Stimulated activated CD4-positive, alpha-beta T cell treated with anti-CD3 and anti-CD28 coated beads, Interleukin-1b, Interleukin-23, amount 100 ng/mL, for 1 hour (primary cell): ENCODE measurements around the gene ECD.

Source experiments
- DNase-seq, 2 donors: peaks; one replicate each; pipeline ENCODE4 v3.0.0-alpha.2; 2020; ENCODE audit warnings: low read depth in 2 of 2

Gene ECD

DNA sequence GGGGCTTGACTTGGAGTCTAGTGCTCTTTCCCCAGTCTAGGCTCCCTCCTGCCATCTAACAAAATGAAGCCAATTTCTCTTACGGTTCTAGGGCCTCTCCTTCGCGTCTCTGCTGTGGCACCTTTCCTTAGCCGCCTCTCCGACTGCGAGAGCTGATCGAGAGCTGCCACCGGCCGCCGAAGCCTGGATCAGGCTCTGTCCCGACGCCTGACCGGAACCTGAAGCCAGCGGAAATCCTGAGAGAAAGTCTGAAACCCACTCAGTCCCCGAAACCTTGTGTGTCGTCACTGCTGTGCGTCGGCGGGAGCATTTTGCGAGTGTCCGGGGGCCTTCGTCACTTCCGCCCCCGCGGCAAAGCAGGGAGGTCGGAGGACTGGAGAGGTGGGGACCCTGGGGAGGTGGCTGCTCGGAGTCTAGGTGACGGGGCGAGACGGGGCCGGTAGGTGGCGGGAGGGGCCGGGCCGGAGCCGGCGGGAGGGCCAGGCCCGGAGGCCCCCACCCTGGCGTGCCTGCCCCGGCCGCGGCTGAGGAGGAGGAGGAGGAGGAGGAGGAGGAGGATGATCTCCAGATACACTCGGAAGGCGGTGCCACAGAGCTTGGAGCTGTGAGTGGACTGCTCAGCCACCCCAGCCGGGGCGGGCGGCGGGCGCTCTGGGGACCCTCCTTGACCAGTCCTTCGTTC lies at the start of gene ECD, which contains the start of gene FAM149B1:
Gene ECD, minus strand, starts transcription at position 226 of the 682 bp plus-strand sequence. CDS start 4,071 bp downstream, outside the sequence.
Gene FAM149B1, plus strand, starts transcription at position 337 of the 682 bp plus-strand sequence. Its CDS starts 221 bp downstream, at position 558.
- DNase-seq = peak; percentile 58 to 90

DNA sequence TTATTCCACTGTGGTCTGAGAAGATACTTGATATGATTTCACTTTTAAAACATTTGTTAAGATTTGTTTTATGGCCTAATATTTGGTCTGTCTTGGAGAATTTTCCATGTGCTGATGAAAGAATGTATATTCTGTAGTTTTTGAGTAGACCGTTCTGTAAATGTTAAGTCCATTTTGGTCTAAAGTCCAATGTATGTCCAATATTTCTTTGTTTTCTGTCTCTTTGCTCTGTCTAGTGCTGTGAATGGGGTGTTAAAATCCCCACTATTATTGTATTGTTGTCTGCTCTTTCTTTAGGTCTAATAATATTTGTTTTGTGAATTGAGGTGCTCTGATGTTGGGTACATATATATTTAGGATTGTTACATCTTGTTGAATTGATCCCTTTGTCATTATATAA lies 47.9 kb upstream of the ECD start:
- no peak for DNase-seq

DNA sequence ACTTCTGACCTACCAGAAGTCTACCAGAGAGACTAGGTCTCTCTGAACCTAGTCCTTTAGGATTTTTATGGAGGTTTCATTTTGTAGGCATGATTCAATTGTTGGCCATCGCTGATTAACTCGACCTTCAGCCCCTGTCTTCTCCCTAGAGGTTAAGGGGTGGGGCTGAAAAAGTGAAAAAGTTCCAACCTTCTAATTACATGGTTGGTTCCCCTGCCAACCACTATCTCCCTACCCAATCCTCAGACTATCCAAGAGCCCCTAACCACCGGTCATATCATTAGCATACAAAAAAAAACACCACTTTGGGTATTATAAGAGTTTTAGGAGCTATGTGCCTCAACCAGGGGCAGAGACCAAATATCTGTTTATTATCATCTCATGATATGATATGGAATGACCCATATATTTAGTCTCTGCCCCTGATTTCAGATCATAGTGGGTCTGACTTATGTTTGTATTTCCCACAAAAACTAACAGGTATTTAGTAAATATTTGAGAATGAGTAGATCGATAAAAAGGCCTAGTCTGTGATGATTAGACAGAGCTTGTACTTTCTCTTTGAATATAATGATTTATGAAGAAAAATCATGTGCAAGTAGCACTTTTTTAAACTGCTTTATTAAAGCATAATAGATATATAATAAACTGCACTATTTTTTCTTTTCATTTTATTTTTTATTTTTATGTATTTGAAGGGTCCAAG lies 43.5 kb upstream of the ECD start:
- no peak for DNase-seq

DNA sequence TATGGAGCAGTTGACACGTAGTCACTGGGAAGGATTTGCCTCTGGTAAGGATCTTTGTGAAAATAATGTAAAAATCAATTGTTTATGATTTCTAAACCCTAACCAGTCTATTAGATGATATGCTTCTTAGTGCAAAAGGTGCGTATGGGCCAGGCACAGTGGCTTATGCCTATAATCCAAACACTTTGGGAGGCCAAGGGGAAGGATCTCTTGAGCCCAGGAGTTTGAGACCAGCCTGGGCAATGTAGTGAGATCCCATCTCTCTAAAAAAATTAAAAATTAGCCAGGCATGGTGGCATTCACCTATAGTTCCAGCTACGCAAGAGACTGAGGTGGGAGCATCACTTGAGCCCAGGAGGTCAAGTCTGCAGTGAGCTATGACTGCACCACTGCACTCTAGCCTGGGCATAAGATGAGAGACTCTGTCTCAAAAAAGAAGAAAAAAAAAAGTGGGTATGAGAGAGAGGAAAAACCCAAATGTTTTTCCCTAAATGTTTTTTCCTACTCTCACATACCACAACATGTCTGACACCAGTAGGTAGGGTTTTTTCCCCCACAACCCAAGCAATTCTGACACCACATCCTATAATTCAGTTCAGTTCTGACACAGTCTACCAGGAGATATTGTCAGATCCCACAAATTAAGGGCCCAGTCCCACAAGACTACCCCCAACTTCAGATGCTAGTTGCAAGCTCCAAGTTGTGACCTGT lies 42.7 kb upstream of the ECD start:
- no peak for DNase-seq

DNA sequence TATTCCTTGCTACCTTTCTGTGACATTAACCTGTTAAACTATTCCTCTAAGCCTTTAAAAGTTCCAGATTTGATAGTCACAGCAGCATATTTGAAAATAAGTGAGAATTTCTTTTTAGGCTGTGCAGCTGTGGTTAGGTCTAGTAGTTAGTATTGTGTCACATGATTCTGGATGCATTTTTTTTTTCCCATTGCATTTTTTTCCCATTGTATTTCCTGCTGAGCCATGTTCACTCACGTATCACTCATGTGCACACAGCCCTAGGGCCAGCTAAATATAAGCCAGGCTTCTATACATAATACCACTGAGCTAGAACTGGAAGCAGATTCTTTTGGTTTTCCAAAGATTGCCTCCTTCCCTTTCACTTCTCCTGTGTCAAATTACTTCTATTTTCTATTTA lies 41.9 kb upstream of the ECD start:
- no peak for DNase-seq

DNA sequence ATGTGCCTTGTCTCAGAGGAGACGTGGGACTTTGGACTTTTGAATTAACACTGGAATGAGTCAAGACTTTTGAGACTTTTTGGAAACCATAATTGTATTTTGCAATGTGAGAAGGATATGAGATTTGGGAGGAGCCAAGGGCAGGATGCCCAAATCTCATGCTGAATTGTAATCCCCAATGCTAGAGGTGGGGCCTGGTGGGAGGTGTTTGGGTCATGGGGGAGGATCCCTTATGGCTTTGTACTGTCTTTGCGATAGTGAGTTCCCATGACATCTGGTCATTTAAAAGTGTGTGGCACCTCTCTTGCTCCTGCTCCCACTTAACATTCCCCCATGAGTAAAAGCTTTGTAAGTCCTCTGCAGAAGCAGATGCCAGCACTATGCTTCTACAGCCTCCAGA lies 40.1 kb upstream of the ECD start:
- DNase-seq = no peak

DNA sequence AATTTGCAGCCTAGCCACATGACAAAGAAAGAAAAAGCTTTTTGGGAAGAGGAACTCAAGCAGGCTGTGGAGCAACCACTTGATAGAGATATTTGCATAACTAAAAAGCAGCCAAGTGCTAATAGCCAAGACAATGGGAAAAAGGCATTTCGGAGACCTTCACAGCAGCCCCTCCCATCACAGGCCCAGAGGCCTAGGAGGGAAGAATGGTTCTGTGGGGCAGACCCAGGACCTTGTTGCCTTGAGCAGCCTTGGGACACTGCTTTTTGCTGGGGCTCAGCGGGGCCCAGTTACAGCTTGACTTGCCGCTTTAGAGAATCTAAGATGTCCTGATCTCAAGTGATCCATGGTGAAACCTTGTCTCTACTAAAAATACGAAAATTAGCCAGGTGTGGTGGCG lies 38.6 kb upstream of the ECD start:
- DNase-seq = no peak

DNA sequence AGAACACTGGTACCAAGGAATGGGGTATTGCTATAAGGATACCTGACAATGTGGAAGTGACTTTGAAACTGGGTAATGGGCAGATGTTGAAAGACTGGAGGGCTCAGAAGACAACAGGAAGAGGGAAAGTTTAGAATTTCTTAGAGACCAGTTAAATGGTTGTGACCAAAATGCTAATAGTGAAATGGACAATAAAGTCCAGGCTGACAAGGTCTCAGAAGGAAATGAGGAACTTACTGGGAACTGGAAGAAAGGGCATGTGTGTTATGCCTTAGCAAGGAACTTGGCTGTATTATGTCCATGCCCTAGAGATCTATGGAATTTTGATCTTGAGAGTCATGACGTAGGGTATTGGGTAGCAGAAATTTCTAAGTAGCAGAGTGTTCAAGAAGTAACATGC lies 38.1 kb upstream of the ECD start:
- DNase-seq = no peak

DNA sequence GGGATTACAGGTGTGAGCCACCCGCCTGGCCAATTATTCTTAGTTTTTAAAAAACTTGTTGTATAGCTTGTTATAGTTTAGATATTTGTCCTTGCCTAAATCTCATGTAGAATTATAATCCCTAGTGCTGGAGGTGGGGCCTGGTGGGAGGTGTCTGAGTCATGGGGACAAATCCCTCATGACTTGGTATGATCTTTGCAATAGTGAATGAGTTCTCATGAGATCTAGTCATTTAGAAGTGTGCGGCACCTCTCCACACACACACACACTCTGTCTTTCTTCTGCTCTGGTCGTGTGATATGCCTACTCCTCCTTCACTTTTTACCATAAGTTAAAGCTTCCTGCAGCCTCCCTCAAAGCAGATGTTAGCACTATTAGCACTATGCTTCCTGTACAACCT lies 37.3 kb upstream of the ECD start:
- no peak for DNase-seq

DNA sequence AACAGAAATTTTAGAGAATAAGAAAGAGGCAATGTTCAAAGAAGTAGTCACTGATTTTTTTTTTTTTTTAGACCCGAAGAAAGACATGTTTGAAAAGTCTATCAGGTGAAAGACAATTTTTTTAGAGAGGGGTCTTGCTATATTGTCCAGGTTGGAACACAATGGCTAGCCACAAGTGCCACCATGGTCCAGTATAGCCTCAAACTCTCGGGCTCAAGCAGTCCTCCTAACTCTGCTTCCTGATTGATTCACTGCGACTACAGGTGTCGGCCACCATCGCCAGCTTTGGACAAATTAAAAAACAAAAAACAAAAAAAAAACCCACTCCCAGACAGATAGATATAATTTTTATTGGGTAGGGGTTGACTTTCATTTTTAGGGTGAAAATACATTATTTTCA lies 22.4 kb upstream of the ECD start:
- DNase-seq = no peak

DNA sequence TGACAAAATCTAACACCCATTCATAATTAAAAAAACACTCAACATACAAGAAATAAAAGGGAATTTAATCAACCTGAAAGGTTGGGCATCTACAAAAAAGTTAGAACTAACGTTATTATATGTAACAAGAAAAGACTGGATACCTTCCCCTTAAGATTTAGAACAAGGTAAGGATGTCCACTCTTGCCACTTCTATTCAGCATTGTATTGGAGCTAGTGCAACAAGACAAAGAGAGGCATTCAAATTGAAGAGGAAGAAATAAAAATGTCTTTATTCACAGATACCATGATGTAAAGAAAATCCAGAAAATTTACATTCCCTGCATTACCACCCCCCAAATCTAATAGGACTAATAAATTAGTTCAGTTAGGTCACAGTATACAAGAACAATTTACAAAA lies 18.5 kb upstream of the ECD start:
- DNase-seq = no peak

DNA sequence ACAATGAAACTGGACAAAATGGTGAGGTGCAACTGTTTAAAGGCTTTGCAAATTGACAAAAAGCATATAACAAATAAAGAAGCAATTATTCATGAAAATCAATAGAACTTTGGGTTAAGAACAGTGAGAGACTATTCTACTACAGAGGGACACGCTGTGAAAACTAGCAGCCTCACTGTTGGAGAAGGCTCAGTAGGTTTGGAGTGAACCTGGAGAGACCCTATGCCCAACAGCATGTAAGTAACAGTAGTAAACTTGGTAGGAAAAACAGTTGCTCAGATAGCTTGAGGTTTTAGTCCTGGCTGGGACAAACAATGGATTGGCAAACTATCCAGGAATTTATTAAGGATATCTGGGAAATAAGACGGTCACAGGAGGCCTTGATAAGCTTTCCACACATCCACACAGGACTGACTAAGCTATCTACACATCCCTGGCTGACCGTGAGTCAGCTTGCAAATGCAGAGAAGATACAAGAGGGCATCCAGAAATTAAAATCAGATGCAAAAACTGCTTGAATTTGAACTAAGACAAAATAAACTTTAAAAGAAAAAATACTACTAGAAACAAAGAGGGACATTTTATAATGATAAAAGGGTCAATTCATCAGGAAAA lies 16.0 kb upstream of the ECD start:
- DNase-seq = no peak

DNA sequence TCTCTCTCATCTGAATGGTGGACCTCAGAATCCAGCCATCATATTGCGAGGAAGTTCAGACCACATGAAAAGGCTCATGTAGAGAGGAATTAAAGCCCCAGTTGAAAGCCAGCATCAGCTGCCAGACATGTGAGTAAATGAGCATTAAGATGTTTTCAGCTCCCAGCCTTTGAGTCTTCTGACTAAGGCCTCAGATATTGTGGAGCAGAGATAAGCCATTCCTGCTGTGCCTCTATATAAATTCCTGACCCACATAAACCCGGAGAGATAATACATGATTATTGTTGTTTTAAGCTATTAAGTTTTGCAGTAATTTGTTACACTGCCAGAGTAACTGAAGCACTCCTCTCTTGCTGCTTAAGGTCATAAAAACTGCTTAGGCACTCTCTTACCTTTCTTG lies 14.8 kb upstream of the ECD start:
- no peak for DNase-seq

DNA sequence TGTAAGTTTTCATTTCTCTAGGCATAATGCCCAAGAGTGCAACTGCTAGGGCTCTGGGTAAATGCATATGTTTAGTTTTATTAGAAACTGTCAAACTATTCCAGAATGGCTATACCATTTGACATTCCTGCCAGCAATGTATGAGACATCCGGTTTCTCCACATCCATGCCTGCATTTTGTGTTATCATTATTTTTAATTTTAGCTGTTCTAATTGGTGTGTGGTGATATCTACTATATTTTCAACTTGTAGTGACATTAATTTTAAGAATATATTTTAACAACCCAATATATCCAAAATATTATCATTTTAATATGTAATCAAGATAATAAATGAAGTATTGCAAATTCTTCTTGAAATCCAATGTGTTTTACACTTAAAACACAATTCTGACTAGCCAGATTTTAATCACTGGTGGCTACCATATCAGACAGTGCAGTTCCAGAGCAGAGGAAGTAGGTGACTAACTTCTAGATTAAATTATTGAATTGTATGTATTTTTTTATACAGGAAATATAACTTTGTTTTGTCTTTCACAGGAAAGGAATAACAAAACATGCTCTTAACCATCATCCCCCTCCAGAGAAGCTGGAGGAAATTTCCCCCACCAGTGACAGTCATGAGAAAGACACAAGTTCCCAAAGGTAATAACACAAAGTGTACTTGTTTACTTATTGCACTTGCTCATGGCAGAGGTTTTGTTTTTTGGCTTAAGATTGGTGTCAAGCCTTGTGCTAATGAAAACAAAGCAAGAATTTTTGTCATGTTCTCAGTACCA lies 6.5 kb upstream of the ECD start:
- DNase-seq = no peak

DNA sequence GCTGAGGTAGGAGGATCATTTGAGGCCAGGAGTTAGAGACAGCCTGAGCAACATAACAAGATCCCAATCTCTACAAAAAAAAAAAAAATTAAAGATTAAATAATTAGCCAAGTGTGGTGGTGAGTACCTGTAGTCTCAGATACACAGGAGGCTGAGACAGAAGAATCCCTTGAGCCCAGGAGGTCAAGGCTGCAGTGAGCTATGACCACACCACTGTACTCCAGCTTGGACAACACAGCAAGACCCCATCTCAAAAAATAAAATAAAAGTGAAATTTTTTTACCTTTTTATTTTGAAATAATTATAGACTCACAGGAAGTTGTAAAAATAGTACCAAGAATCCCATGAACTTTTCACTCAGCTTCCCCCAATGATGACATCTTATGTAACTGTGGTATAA lies 5.1 kb upstream of the ECD start:
- DNase-seq = no peak

DNA sequence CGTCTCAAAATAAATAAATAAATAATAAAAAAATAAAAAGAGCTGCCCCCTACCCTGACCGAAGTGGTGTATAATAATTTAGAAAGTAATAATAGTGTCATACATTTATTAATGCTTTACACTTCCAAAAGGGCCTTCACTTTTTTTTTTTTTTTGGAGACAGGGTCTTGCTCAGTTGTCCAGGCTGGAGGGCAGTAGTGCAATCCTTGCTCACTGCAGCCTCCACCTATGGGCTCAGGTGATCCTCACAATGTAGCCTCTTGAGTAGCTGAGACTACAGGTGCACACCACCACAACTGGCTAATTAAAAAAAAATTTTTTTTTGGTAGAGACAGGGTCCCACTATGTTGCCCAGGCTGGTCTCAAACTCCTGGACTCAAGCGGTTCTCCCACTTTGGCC lies 1.5 kb upstream of the ECD start:
- no peak for DNase-seq

DNA sequence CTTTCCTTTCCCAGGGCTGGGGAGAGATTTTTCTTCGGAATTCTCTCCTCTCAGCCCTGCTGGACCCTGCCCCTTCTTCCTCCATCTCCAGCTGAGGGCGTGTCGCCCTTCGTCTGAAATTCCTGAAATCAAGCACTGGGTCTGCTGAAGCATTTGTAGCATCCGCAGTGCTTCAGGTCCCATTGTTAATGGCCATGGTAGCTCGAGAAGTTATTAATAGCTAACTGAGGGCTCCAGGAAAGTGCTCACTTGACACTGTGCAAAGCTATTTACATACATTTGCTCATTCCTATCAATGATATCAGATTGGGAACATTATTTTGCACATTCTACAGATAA lies 626 bp upstream of the ECD start:
- no peak for DNase-seq

DNA sequence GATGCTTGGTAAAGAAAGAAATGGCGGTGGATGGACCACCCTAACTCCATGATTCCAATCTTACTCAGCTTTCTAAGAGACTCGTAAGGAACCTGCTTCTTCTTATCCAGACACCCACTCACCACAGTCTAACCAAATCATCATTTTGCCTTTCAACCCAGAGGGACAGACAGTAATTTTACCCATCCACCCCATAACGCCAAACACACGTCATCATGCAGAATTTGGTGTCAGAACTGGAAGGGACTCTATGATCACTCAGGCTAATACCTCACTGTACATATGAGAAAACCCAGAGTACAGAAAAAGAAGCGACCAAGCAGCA lies 388 bp downstream of the ECD start:
- DNase-seq = no peak

DNA sequence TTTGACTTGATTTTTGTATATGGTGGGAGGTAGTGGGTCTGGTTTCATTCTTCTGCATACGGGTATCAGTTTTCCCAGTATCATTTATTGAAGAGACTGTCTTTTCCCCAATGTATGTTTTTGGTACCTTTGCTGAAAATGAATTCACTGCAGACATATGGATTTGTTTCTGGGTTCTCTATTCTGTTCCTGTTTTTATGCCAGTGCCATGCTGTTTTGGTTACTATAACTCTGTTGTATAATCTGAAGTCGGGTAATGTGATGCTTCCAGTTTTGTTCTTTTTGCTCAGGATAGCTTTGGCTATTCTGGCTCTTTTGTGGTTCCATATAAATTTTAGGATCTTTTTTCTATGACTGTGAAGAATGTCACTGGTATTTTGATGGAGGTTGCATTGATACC lies 836 bp downstream of the ECD start:
- DNase-seq = no peak

DNA sequence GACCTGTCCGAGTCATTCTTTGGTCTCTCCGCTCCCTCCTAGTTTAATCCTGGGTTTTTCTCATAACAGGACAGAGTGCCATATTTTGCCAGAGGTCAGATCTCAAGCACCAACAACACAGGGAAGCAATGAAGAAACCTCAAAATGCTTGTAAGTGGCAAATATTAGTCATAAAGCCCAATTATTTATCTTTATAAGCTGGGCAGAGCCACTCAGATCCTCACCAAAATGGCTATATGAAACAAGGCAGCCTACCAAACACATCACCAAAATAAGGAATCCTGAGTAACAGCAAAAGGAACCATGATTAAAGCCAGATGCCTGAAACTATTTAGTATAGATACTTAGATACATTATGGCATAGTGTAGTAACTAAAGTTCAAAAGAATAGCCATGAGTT lies 4.7 kb downstream of the ECD start:
- DNase-seq = no peak

DNA sequence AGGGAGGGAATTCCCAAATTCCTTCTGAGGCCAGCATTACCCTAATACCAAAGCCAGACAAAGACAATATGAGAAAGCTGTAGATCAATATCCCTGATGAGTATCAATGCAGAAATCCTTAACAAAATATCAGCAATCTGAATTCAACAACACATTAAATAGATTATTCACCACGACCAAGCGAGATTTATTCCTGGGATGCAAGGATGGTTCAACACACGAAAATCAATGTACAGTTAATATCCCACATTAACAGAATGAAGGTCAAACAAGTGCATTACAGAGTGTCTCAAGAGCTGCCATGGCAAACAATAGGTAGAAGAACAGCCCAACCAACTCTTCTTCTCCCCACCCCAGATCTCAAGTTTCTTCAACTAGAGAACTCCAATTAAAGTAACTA lies 6.1 kb downstream of the ECD start:
- DNase-seq = no peak

DNA sequence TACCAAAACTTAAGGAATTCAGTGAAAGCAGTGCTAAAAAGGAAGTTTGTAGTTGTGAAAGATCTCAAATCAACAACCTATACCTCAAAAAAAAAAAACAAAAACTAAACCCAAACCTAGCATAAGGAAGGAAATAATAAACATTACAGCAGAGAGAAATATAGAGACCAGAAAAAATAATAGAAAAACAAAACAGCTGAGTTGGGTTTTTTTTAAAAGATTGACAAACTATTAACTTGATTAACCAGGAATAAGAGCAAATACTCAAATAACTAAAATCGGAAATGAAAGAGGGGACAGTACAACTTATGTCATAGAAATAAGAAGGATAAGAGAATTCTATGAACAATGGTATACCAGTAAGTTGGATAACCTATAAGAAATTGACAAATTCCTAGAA lies 6.7 kb downstream of the ECD start:
- DNase-seq = no peak
